Measurements from ENCODE around the gene HSPA4L.

HSPA4L gene

GRCh38 chr4:127771535-127772275 lies 10.4 kb upstream of the HSPA4L start:
- DNase-seq (ENCODE audit: low read depth), result no peak

DNA sequence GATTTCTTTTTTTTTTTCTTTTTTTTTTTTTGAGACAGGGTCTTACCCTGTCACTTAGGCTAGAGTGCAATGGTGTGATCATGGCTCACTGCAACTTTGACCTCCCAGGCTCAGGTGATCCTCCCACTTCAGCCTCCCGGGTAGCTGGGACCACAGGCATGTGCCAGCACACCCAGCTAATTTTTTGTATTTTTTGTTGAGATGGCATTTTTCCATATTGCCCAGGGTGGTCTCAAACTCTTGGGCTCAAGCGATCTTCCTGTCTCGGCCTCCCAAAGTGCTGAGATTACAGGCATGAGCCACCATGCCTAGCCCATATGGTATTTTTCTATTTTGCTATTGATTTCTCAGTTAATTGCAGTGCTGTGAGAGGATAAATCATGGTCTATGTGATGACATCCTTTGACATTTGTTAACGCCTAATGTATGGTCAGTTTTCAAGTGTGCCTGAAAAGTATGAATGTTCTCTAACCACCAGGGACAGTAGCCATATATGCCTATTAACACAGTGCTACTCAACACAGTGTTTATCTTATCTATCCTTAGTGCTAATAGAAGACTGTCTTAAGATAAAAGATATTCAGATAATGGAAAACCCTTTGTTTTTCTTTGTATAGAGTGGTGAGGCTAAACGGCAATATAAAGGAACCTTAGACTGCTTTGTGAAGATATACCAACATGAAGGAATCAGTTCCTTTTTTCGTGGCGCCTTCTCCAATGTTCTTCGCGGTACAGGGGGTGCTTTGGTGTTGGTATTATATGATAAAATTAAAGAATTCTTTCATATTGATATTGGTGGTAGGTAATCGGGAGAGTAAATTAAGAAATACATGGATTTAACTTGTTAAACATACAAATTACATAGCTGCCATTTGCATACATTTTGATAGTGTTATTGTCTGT lies 9.1 kb upstream of the HSPA4L start:
- H3K4me3 ChIP-seq (ENCODE audit: low read depth, low read length), result no peak overlapping the region
- no peak for TF ChIP-seq MYC (IDR thresholded peaks at IDR 0.05; ENCODE audit: low read depth, low read length)
- TF ChIP-seq, protein P1, sequence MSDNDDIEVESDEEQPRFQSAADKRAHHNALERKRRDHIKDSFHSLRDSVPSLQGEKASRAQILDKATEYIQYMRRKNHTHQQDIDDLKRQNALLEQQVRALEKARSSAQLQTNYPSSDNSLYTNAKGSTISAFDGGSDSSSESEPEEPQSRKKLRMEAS (IDR thresholded peaks at IDR 0.05; ENCODE audit: low read depth, low read length), result no peak
- TF ChIP-seq POLR2A (IDR thresholded peaks at IDR 0.05; ENCODE audit: extremely low read depth, insufficient read length), result no peak
- no peak for TF ChIP-seq CTCF (IDR thresholded peaks at IDR 0.05; ENCODE audit: low read depth, low read length)
- DNase-seq (ENCODE audit: low read depth), result no peak

More at GRCh38 chr4:127771535-127772275, 10.4 kb upstream of the HSPA4L start:
- TF ChIP-seq, protein P1 (IDR thresholded peaks at IDR 0.05; ENCODE audit: low read depth, low read length), result no peak
- TF ChIP-seq POLR2A (IDR thresholded peaks at IDR 0.05; ENCODE audit: extremely low read depth, insufficient read length), result no peak
- no peak overlapping the region for H3K4me3 ChIP-seq (ENCODE audit: low read depth, low read length)

DNA sequence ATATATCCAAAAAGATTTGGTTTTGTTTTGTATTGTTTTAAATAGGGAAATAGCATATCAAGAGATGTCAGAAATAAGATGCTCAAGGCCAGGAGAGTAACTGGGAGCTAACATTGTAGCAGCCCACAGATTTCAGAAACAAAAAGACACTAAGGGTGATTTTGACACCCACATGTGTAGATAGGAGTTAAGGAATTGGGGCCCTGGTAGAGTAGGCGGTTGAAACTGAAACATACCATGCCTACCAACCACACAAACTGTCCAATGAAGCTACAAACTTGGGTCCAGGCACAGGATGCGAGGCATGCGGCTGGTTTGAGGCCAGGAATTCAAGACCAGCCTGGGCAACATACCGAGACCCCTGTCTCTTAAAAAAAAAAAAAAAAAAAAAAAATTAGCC lies 6.3 kb upstream of the HSPA4L start:
- no peak for DNase-seq (ENCODE audit: low read depth)
- H3K4me3 ChIP-seq (ENCODE audit: low read depth, low read length), result no peak overlapping the region
- TF ChIP-seq CTCF (IDR thresholded peaks at IDR 0.05; ENCODE audit: low read depth, low read length), result no peak
- TF ChIP-seq POLR2A (IDR thresholded peaks at IDR 0.05; ENCODE audit: extremely low read depth, insufficient read length), result no peak
- TF ChIP-seq, protein P1 (IDR thresholded peaks at IDR 0.05; ENCODE audit: low read depth, low read length), result no peak
- no peak for TF ChIP-seq MYC (IDR thresholded peaks at IDR 0.05; ENCODE audit: low read depth, low read length)

- DNase-seq (ENCODE audit: low read depth), result no peak
- no peak overlapping the region for H3K4me3 ChIP-seq (ENCODE audit: low read depth, low read length)
- TF ChIP-seq, protein P1 (IDR thresholded peaks at IDR 0.05; ENCODE audit: low read depth, low read length), result no peak
- no peak for TF ChIP-seq CTCF (IDR thresholded peaks at IDR 0.05; ENCODE audit: low read depth, low read length)
- TF ChIP-seq MYC (IDR thresholded peaks at IDR 0.05; ENCODE audit: low read depth, low read length), result no peak
- no peak for TF ChIP-seq POLR2A (IDR thresholded peaks at IDR 0.05; ENCODE audit: extremely low read depth, insufficient read length)
These were observed 5.5 kb upstream of the HSPA4L start for GRCh38 chr4:127776620-127777019.

DNA sequence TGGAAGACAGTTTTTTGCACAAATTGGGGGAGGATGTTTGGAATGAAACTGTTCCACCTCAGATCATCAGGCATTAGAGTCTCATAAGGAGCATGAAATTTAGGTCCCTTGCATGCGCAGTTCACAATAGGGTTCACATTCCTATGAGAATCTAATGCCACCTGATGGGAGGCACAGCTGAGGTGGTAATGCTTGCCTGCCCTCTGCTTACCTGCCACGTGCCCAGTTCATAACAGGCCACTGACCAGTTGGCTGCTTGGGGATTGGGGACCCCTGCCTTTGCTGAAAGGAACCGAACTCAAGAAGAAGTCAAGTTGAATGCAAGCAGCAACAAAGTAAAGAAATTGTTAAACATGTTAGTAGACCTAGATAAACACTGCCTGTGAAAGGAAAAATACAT lies 4.6 kb upstream of the HSPA4L start:
- no peak for DNase-seq (ENCODE audit: low read depth)
- TF ChIP-seq CTCF (IDR thresholded peaks at IDR 0.05; ENCODE audit: low read depth, low read length) (no peak), MYC (IDR thresholded peaks at IDR 0.05; ENCODE audit: low read depth, low read length) (no peak), POLR2A (IDR thresholded peaks at IDR 0.05; ENCODE audit: extremely low read depth, insufficient read length) (no peak)
- TF ChIP-seq, protein P1 (IDR thresholded peaks at IDR 0.05; ENCODE audit: low read depth, low read length), result no peak
- no peak overlapping the region for H3K4me3 ChIP-seq (ENCODE audit: low read depth, low read length)

DNA sequence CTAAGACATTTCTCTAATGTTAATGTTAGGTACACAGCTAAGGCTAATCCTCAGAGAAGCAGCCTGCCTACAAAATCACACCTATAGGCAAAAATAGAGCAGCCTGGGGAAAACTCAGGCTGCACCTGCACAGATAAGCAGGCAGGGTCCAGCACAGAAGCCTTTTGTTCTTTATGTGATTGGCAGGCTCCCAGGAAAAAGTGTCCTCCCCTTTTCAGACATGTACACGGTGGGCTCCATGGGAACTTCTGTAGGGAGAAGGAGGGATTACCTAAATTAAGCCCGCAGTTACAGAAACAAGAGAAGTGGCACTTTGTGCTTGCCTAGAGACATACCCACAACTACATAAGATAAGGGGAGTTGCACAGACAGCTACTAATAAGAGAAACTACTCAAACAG lies 4.0 kb upstream of the HSPA4L start:
- no peak overlapping the region for H3K4me3 ChIP-seq (ENCODE audit: low read depth, low read length)
- no peak for TF ChIP-seq CTCF (IDR thresholded peaks at IDR 0.05; ENCODE audit: low read depth, low read length)
- TF ChIP-seq, protein P1 (IDR thresholded peaks at IDR 0.05; ENCODE audit: low read depth, low read length), result no peak
- no peak for TF ChIP-seq POLR2A (IDR thresholded peaks at IDR 0.05; ENCODE audit: extremely low read depth, insufficient read length)
- no peak for TF ChIP-seq MYC (IDR thresholded peaks at IDR 0.05; ENCODE audit: low read depth, low read length)
- no peak for DNase-seq (ENCODE audit: low read depth)
